ENCODE results near the gene NOP9.

Gene NOP9

GRCh38 chr14:24299255-24300191 lies at the start of gene NOP9, which contains the start of gene DHRS1:
Gene NOP9 (plus strand): TSS chr14:24299850. CDS start chr14:24299955, 105 bp downstream.
Gene DHRS1 (minus strand): TSS chr14:24299780. CDS start chr14:24299106, 674 bp downstream.
- no peaks in the 10 kb centered on the region for H3K27me3 ChIP-seq (ENCODE audit: insufficient read depth, low read depth, severe bottlenecking)
- peak within 1 kb of the TSS; percentile 94 for H3K4me3 ChIP-seq (ENCODE audit: low read depth, low read length)
- TF ChIP-seq CTCF (IDR thresholded peaks at IDR 0.05; ENCODE audit: low read depth, low read length) = no peak
- no peaks in the 10 kb centered on the region for H3K9me3 ChIP-seq (ENCODE audit: severe bottlenecking)
- peaks cover 48% of the 10 kb centered on the region for H3K36me3 ChIP-seq
- peak within 1 kb of the TSS; percentile 67 for H3K27ac ChIP-seq
- DNase-seq = peak; percentile 88

- TF ChIP-seq CTCF (IDR thresholded peaks at IDR 0.05; ENCODE audit: low read depth, low read length) = no peak
- H3K4me3 ChIP-seq (ENCODE audit: low read depth, low read length) = no peak overlapping the region
- DNase-seq = no peak
These were observed 49.3 kb upstream of the NOP9 start for GRCh38 chr14:24250354-24250753.

GRCh38 chr14:24251880-24252288 lies 47.8 kb upstream of the NOP9 start:
- Histone ChIP-seq H3K27ac (no peak overlapping the region), H3K9me3 (ENCODE audit: severe bottlenecking) (no peaks in the 10 kb centered on the region), H3K4me3 (ENCODE audit: low read depth, low read length) (no peak overlapping the region), H3K36me3 (no peaks in the 10 kb centered on the region; the same call in 1 of the 2 replicates), H3K27me3 (ENCODE audit: insufficient read depth, low read depth, severe bottlenecking) (no peaks in the 10 kb centered on the region)
- TF ChIP-seq CTCF (IDR thresholded peaks at IDR 0.05; ENCODE audit: low read depth, low read length) = no peak
- no peak for DNase-seq

More at GRCh38 chr14:24250354-24250753, 49.3 kb upstream of the NOP9 start:
- Histone ChIP-seq H3K27ac (no peak overlapping the region), H3K27me3 (ENCODE audit: insufficient read depth, low read depth, severe bottlenecking) (no peaks in the 10 kb centered on the region), H3K36me3 (no peaks in the 10 kb centered on the region; the same call in 1 of the 2 replicates), H3K9me3 (ENCODE audit: severe bottlenecking) (no peaks in the 10 kb centered on the region)

GRCh38 chr14:24252289-24253124 lies 47.1 kb upstream of the NOP9 start:
- Histone ChIP-seq H3K36me3 (no peaks in the 10 kb centered on the region; the same call in 1 of the 2 replicates), H3K4me3 (ENCODE audit: low read depth, low read length) (no peak overlapping the region), H3K9me3 (ENCODE audit: severe bottlenecking) (no peaks in the 10 kb centered on the region), H3K27me3 (ENCODE audit: insufficient read depth, low read depth, severe bottlenecking) (no peaks in the 10 kb centered on the region), H3K27ac (no peak overlapping the region)
- DNase-seq = no peak
- no peak for TF ChIP-seq CTCF (IDR thresholded peaks at IDR 0.05; ENCODE audit: low read depth, low read length)

GRCh38 chr14:24253936-24254335 lies 45.7 kb upstream of the NOP9 start:
- H3K36me3 ChIP-seq = no peaks in the 10 kb centered on the region; the same call in 1 of the 2 replicates
- no peak overlapping the region for H3K4me3 ChIP-seq (ENCODE audit: low read depth, low read length)
- H3K27me3 ChIP-seq (ENCODE audit: insufficient read depth, low read depth, severe bottlenecking) = no peaks in the 10 kb centered on the region
- DNase-seq = no peak
- no peaks in the 10 kb centered on the region for H3K9me3 ChIP-seq (ENCODE audit: severe bottlenecking)
- TF ChIP-seq CTCF (IDR thresholded peaks at IDR 0.05; ENCODE audit: low read depth, low read length) = no peak
- no peak overlapping the region for H3K27ac ChIP-seq
